ENCODE results near the gene TGM1.
A peak's percentile ranks its signal among the peaks of the same experiment; 100 is the strongest.

The TGM1 gene

GRCh38 chr14:24262821-24263733 lies at the start of gene TGM1:
Gene TGM1 (minus strand): TSS chr14:24263177. CDS start chr14:24262352, 825 bp downstream.
- DNase-seq (ENCODE audit: low read depth): no peak

- DNase-seq (ENCODE audit: low read depth): no peak
These were observed 49.0 kb upstream of the TGM1 start for GRCh38 chr14:24311837-24312615.

GRCh38 chr14:24310646-24311604 lies 47.9 kb upstream of the TGM1 start, which contains the start of gene LTB4R:
Gene LTB4R (plus strand): TSS chr14:24311502. CDS start chr14:24315652, 4,150 bp downstream.
- DNase-seq (ENCODE audit: low read depth): peak; percentile 59

GRCh38 chr14:24310265-24310645 lies 47.3 kb upstream of the TGM1 start:
- no peak for DNase-seq (ENCODE audit: low read depth)

- DNase-seq (ENCODE audit: low read depth): no peak
These were observed 46.7 kb upstream of the TGM1 start, which contains the start of gene LTB4R2 for GRCh38 chr14:24309538-24310264. Gene LTB4R2 (plus strand): TSS chr14:24310140. CDS start chr14:24310665, 525 bp downstream.

- no peak for DNase-seq (ENCODE audit: low read depth)
These were observed 45.6 kb upstream of the TGM1 start for GRCh38 chr14:24308342-24309124.

- DNase-seq (ENCODE audit: low read depth): peak; percentile 23
These were observed 44.8 kb upstream of the TGM1 start, which contains the start of gene CIDEB for GRCh38 chr14:24307575-24308341. Gene CIDEB (minus strand): TSS chr14:24307977. CDS start chr14:24307858, 119 bp downstream.

- DNase-seq (ENCODE audit: low read depth): no peak
These were observed 44.2 kb upstream of the TGM1 start for GRCh38 chr14:24307156-24307574.

GRCh38 chr14:24304019-24304387 lies 41.0 kb upstream of the TGM1 start:
- DNase-seq (ENCODE audit: low read depth): no peak

- no peak for DNase-seq (ENCODE audit: low read depth)
These were observed 37.5 kb upstream of the TGM1 start for GRCh38 chr14:24300326-24300980.

GRCh38 chr14:24299255-24300191 lies 36.5 kb upstream of the TGM1 start, which contains the start of the genes DHRS1 and NOP9:
Gene DHRS1 (minus strand): TSS chr14:24299780. CDS start chr14:24299106, 674 bp downstream.
Gene NOP9 (plus strand): TSS chr14:24299850. CDS start chr14:24299955, 105 bp downstream.
- DNase-seq (ENCODE audit: low read depth): peak; percentile 82

- no peak for DNase-seq (ENCODE audit: low read depth)
These were observed 35.9 kb upstream of the TGM1 start for GRCh38 chr14:24298892-24299254.

GRCh38 chr14:24297190-24297964 lies 34.4 kb upstream of the TGM1 start:
- no peak for DNase-seq (ENCODE audit: low read depth)

- peak; percentile 53 for DNase-seq (ENCODE audit: low read depth)
These were observed 33.6 kb upstream of the TGM1 start for GRCh38 chr14:24296341-24297157.

- no peak for DNase-seq (ENCODE audit: low read depth)
These were observed 30.5 kb upstream of the TGM1 start for GRCh38 chr14:24293525-24293924.

Data from T-helper 22 cell (primary cell).